GOT3 (cell line): ENCODE results near the gene TENM4.

Experiments
- DNase-seq: peaks from one replicate; lab custom pipeline; 2025; ENCODE audit warnings: mixed read lengths; lab: John Stamatoyannopoulos, UW

The TENM4 gene

DNA sequence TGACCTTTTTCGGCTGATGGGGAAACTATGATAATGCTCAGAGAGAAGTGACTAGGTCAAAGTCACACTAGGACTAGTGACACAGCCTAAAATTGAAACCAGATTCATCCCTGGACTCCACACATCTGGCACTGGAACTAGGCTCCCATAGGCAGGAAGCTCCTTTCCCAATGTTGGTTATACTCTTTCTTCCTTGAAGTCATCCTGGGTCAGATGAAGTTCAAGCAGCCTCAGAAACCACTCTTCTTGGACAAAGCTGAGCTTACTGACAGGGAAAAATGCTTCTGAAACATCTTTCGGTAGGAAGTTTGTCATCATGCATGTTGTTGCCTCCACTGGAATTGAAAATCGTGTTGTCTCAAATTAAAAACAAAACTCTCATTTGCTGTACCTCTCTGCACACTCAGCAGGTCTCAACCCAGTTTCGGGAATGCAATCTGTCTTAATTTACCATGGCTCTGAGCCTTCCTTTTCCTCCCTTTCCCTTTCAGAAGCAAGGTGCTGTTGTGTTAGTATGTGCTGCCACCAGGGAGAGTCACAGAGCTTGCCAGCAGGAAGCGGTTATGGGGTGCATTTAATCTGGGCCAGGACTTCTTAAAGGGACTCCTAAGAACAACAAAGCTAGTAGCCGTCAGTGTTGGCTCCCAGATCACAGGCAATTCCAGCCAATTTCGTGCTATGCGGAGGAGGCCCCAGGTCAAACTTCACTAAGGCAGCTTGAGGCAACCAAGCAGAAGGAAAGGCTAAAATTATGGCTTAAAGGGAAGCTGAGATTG, 384.8 kb downstream of the TENM4 start:
- DNase-seq = no peak

GRCh38 chr11:79054636-79055035, 386.2 kb downstream of the TENM4 start:
- no peak for DNase-seq

- DNase-seq = no peak
These were observed 388.3 kb downstream of the TENM4 start for GRCh38 chr11:79052544-79052943.

DNA sequence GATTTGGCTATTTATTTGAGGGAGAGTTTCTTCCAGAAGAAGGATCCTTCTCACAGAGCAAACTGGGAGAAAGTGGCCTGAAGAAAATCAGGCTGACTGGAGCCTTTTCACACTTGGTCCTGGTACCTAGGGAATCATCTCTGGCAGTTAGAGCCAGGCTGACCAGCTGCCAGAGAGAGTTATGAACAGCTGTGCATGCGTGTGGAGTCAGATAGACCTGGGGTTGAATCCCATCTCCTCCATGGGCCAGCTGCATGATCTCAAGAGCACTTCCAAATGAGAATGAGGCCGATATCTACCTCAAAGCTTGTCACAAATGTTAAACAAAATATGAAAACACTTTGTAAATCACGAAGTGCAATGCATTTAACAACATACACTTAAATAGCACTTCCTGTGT, 390.0 kb downstream of the TENM4 start:
- DNase-seq = no peak

DNA sequence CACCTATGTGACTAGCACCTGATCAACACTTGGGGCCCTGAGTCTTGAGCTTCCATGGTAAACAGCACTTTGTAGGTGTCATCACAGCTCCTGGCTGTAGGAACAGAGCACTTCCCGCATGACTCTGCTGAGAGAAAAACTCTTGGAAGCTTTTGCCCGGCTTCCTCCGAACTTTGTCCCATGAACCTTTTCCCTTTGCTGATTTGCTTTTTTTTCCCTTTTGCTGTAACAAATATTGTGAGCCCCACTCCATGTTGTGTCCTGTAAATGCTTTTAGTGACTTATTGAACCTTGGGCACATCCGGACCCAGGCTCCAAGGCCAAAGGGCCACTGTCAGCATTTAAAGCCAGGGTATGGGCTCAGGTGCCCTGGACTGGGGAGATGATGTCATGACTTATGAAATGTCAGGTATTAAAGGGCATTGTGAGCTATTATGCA, 391.1 kb downstream of the TENM4 start:
- DNase-seq = no peak

GRCh38 chr11:79047980-79048379, 392.9 kb downstream of the TENM4 start:
- no peak for DNase-seq

DNA sequence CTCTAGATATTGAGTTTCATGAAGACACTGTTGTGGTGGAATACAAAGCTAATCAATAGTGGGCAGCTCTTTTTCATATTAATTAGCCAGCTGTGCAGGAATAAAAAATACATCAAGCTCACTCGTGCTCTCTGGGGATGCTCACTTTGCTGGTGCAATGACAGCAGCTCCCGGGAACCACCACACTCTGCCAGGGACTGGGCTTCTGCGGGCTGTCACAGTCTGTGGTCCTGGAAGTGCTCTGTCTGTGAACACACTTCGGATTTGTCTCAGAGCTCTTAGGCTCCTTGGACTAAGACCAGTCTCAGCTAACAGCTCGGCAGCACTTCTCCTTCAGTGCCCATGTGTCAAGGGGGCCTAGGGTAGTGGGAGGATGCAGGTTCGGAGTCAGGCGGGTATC, 393.5 kb downstream of the TENM4 start:
- no peak for DNase-seq

DNA sequence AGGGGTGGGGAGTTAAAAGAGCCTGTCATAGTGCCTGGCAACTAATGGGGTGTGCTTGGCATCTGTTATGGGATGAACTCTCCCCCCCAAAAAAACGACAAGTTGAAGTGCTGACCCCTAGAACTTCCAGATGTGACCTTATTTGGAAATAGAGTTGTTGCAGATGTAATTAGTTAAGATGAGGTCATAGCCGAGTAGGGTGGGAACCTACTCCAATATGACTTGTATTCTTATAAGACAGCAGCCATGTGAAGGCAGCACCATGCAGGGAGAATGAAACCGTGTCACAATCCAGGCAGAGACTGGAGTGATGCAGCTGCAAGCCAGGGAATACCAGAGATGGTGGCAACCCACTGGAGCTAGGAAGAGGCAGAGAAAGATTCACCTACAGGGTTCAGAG, 394.5 kb downstream of the TENM4 start:
- DNase-seq = no peak

DNA sequence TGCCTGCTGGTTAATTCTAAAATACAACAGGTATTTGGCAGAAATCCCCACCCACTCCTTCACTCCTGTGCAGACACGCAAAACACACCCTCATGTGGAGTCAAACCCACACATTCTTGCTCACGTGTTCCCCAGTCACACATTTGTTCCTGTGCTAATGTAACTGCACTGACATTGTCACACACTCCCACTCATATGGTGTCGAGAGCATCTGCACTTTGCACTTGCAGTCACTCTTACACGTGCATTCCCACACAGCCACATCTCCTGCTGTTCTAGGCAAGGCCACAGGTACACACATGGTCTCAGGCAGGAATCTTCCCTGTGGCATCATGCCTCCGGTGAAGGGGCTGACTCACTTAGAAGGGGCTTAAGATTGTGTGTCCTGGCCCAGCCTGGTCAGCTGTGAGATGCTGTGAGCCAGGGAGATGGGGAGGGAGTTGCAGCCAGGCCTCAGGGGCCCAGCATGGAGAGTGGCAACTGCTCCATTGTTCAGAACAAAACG, 395.0 kb downstream of the TENM4 start:
- no peak for DNase-seq

DNA sequence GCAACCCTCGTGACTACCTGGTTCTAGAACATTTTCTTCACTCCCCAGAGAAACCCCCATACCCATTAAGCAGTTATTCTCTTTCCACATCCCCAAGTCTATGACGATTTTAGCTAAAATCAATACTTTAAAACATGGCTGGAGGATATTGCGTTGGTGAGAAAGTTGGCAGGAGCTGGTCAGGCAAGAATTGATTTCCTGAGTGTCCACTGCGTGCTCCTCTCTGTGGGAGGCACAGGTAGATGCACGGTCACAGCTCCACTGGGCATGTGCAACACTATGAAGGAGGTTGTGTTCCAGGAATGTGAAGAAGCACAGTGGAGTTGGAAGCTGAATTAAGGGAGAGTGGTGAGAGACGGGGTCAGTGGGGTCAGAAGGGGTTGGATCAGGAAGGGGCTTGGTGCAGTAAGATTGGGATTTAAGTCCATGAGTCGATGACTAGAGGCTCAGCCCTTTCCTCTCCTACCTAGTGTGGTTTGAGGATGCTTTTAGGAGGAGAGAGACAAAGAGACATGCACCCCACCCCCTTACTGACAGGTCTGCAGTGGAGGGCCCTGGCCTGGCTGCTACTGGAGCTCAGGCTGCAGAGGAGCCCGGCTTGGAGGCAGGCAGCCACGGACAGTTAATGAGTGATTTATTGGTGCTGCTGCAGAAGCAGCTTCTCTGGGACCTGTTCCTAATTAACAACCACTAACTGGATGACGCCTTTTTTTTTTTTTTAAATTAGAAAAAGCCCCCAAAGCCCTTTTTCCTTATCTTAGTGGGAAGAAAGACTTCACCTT, 395.6 kb downstream of the TENM4 start:
- DNase-seq = no peak

DNA sequence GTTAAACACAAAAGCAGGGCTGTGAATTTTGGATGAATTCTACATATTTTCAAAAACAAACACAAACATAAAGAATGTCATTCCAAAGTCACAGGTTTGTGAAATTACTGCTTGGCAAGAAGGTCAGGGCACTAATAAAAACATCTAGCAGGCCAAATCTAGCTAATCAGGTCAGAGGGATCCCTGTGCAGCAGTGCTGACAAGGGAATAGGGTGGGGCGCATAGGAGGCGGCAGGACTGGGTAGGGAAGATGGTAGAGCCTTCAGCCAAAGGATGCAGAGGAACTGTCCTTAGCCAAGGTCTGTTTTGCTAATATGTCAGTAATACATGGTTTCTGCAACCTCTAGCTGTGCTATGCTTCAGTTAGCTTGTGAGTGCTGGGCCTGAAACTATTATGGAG, 396.6 kb downstream of the TENM4 start:
- no peak for DNase-seq

GRCh38 chr11:79043726-79044125, 397.1 kb downstream of the TENM4 start:
- no peak for DNase-seq

GRCh38 chr11:79042824-79043223, 398.0 kb downstream of the TENM4 start:
- DNase-seq = no peak

- no peak for DNase-seq
These were observed 400.5 kb downstream of the TENM4 start for GRCh38 chr11:79040348-79040747.

- no peak for DNase-seq
These were observed 401.7 kb downstream of the TENM4 start for GRCh38 chr11:79039122-79039521.

- DNase-seq = no peak
These were observed 404.9 kb downstream of the TENM4 start for GRCh38 chr11:79035881-79036280.

GRCh38 chr11:79033833-79034232, 407.0 kb downstream of the TENM4 start:
- no peak for DNase-seq

- no peak for DNase-seq
These were observed 410.4 kb downstream of the TENM4 start for GRCh38 chr11:79030448-79030847.

- DNase-seq = no peak
These were observed 412.6 kb downstream of the TENM4 start for GRCh38 chr11:79028225-79028624.

- DNase-seq = no peak
These were observed 413.9 kb downstream of the TENM4 start for GRCh38 chr11:79026803-79027445.

DNA sequence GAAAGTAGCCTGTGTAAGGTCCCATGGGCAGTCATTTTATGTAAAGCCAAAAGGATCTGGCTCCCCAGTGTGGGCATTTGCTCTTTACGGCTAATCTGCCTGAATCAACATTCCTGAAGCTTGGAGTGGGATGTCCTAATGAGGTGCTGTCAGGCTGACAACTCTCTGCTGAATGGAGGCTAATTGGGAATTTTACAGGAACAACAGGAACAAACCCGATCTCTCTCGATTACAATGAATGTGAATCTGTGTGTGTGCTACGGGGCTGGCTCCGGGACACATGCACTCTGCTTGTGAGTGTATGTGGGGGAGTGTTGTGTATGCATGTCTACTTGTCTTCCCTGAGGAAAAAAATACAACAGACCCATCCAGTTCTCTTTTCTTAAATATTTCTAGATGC, 415.2 kb downstream of the TENM4 start:
- DNase-seq = no peak

- no peak for DNase-seq
These were observed 415.7 kb downstream of the TENM4 start for GRCh38 chr11:79025097-79025496.

- DNase-seq = no peak
These were observed 418.6 kb downstream of the TENM4 start for GRCh38 chr11:79022265-79022664.
